GM23338 (cell line): ENCODE measurements around the gene KLF7. TPM values are rescaled to one million over a fixed set of nuclear protein-coding genes. Genes with fewer than 3 reads are reported as not detected.

Source experiments
- ATAC-seq: fragments of 200-7000 bp; cut with Tn5 transposase; 3 replicates; pipeline ENCODE4 v1.9.1; 2020
- DNase-seq: peaks from one replicate; pipeline ENCODE4 v3.0.0-alpha.2; 2015; ENCODE audit warnings: low spot score
- H2AFZ ChIP-seq: fragments of 200-600 bp; sonication (generic); 2 replicates; pipeline ENCODE4 v1.8.0; 2016; ENCODE audit warnings: antibody characterized with exemption, mild to moderate bottlenecking, moderate library complexity
- H3F3A ChIP-seq: fragments of 200-600 bp; sonication (generic); replicated peaks from 2 replicates; pipeline ENCODE4 v1.8.0; 2017; ENCODE audit warnings: antibody characterized with exemption, mixed run types, low read depth
- H3K27ac ChIP-seq: fragments of 200-600 bp; sonication (generic); 2 replicates; pipeline ENCODE4 v1.6.1; 2016; ENCODE audit warnings: low read depth
- H3K27me3 ChIP-seq: fragments of 200-600 bp; sonication (generic); 2 replicates; pipeline ENCODE4 v1.8.0; 2016; ENCODE audit warnings: mild to moderate bottlenecking, mixed run types, moderate library complexity; ENCODE audit not compliant: insufficient read depth
- H3K36me3 ChIP-seq: fragments of 200-600 bp; sonication (generic); 2 replicates; pipeline ENCODE4 v1.8.0; 2016; ENCODE audit warnings: mild to moderate bottlenecking; ENCODE audit not compliant: insufficient read depth
- H3K4me1 ChIP-seq: fragments of 200-600 bp; sonication (generic); 2 replicates; pipeline ENCODE4 v1.8.0; 2016; ENCODE audit warnings: mild to moderate bottlenecking, moderate library complexity; ENCODE audit not compliant: insufficient read depth
- H3K4me2 ChIP-seq: fragments of 200-600 bp; sonication (generic); 2 replicates; pipeline ENCODE4 v1.7.1; 2017; ENCODE audit warnings: mixed run types
- H3K4me3 ChIP-seq: fragments of 200-600 bp; sonication (generic); 2 replicates; pipeline ENCODE4 v1.6.1; 2016; ENCODE audit warnings: mixed run types
- H3K79me2 ChIP-seq: fragments of 200-600 bp; sonication (generic); replicated peaks from 2 replicates; pipeline ENCODE4 v1.8.0; 2017; ENCODE audit warnings: mild to moderate bottlenecking; ENCODE audit not compliant: insufficient read depth
- H3K9me2 ChIP-seq: fragments of 200-600 bp; sonication (generic); 2 replicates; pipeline ENCODE4 v1.8.0; 2017; ENCODE audit not compliant: insufficient read depth
- H4K20me1 ChIP-seq: fragments of 200-600 bp; sonication (generic); replicated peaks from 2 replicates; pipeline ENCODE4 v1.8.0; 2017; ENCODE audit warnings: mild to moderate bottlenecking; ENCODE audit not compliant: insufficient read depth
- H3K27ac Mint-ChIP-seq: 2 replicates; pipeline ENCODE4 v1.8.0; 2020; ENCODE audit warnings: inconsistent platforms, mild to moderate bottlenecking, moderate library complexity, mixed read lengths
- H3K27me3 Mint-ChIP-seq: 3 replicates; pipeline ENCODE4 v1.8.0; 2022; ENCODE audit warnings: low read depth, mild to moderate bottlenecking, moderate library complexity, mixed read lengths, inconsistent platforms; ENCODE audit not compliant: insufficient read depth, poor library complexity
- H3K36me3 Mint-ChIP-seq: 3 replicates; pipeline ENCODE4 v1.8.0; 2021; ENCODE audit warnings: low read depth, mild to moderate bottlenecking, inconsistent platforms, moderate library complexity, mixed read lengths
- H3K4me1 Mint-ChIP-seq: 3 replicates; pipeline ENCODE4 v1.8.0; 2020; ENCODE audit warnings: mild to moderate bottlenecking, inconsistent platforms, mixed read lengths
- H3K4me3 Mint-ChIP-seq: 3 replicates; pipeline ENCODE4 v1.8.0; 2021; ENCODE audit warnings: moderate library complexity, mild to moderate bottlenecking, inconsistent platforms, mixed read lengths
- H3K9me3 Mint-ChIP-seq: 3 replicates; pipeline ENCODE4 v1.8.0; 2020; ENCODE audit warnings: moderate library complexity, mild to moderate bottlenecking, inconsistent platforms, mixed read lengths
- EZH2 ChIP-seq: fragments of 200-600 bp; sonication (generic); IDR thresholded peaks from one replicate; pipeline ENCODE4 v1.8.0; 2017; ENCODE audit warnings: antibody characterized with exemption, mild to moderate bottlenecking, low read depth; ENCODE audit not compliant: unreplicated experiment
- NANOG ChIP-seq: IDR thresholded peaks from 2 replicates; pipeline ENCODE4 v1.6.1; 2016; ENCODE audit warnings: antibody characterized with exemption, borderline replicate concordance
- STAT1 ChIP-seq: IDR thresholded peaks from one replicate; pipeline ENCODE4 v1.6.1; 2016; ENCODE audit warnings: antibody characterized with exemption; ENCODE audit not compliant: unreplicated experiment
- ZNF331 ChIP-seq: fragments of 250-450 bp; sonication (Bioruptor Pico); IDR thresholded peaks from 2 replicates; pipeline ENCODE4 v1.5.0; 2020; ENCODE audit warnings: low read depth, mild to moderate bottlenecking, moderate library complexity
- polyA plus RNA-seq: library from polyadenylated mRNA; unstranded; fragments of >200 nt; fragmentation: Nextera tagmentation; extraction: Ambion mirVana; gene quantifications from 2 replicates; pipeline ENCODE4 v1.2.1, GENCODE V29; 2016
- total RNA-seq: library from RNA; depleted of rRNA; stranded (reverse); fragments of >200 nt; shearing (Covaris generic); gene quantifications from 2 replicates; pipeline ENCODE4 v1.2.3, GENCODE V29; 2014
- TF ChIP-seq, protein P1 (sequence below): fragments of 250-450 bp; sonication (Bioruptor Pico); IDR thresholded peaks from 2 replicates; pipeline ENCODE4 v1.5.0; 2020; ENCODE audit warnings: mild to moderate bottlenecking, moderate library complexity
- TF ChIP-seq, protein P2 (sequence below): IDR thresholded peaks from one replicate; pipeline ENCODE4 v1.6.1; 2018; ENCODE audit warnings: antibody characterized with exemption; ENCODE audit not compliant: unreplicated experiment

Gene KLF7
- total and polyA plus RNA-seq, 2 experiments from 2014 or later, result 5.7 to 15.4 TPM

DNA sequence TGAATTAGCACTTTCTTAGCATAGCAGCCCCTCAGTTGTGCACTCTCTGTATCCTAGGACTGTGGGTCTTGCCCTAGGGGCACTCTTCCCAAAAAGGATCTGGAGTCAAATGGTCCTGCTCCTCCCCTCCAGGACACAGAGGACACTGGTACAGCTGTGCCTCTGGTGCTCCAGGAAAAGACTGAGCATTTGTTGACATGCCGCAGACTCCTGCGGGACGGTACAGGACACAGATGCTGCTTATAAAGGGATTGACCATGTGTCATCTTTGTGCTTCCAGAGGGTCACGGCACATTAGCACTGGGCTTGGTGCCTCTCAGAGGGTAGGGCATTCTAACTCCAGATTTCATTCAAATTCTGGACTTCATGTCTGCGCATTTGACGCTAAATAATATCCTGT lies 110.5 kb downstream of the KLF7 start (continued):
- TF ChIP-seq, protein P1, sequence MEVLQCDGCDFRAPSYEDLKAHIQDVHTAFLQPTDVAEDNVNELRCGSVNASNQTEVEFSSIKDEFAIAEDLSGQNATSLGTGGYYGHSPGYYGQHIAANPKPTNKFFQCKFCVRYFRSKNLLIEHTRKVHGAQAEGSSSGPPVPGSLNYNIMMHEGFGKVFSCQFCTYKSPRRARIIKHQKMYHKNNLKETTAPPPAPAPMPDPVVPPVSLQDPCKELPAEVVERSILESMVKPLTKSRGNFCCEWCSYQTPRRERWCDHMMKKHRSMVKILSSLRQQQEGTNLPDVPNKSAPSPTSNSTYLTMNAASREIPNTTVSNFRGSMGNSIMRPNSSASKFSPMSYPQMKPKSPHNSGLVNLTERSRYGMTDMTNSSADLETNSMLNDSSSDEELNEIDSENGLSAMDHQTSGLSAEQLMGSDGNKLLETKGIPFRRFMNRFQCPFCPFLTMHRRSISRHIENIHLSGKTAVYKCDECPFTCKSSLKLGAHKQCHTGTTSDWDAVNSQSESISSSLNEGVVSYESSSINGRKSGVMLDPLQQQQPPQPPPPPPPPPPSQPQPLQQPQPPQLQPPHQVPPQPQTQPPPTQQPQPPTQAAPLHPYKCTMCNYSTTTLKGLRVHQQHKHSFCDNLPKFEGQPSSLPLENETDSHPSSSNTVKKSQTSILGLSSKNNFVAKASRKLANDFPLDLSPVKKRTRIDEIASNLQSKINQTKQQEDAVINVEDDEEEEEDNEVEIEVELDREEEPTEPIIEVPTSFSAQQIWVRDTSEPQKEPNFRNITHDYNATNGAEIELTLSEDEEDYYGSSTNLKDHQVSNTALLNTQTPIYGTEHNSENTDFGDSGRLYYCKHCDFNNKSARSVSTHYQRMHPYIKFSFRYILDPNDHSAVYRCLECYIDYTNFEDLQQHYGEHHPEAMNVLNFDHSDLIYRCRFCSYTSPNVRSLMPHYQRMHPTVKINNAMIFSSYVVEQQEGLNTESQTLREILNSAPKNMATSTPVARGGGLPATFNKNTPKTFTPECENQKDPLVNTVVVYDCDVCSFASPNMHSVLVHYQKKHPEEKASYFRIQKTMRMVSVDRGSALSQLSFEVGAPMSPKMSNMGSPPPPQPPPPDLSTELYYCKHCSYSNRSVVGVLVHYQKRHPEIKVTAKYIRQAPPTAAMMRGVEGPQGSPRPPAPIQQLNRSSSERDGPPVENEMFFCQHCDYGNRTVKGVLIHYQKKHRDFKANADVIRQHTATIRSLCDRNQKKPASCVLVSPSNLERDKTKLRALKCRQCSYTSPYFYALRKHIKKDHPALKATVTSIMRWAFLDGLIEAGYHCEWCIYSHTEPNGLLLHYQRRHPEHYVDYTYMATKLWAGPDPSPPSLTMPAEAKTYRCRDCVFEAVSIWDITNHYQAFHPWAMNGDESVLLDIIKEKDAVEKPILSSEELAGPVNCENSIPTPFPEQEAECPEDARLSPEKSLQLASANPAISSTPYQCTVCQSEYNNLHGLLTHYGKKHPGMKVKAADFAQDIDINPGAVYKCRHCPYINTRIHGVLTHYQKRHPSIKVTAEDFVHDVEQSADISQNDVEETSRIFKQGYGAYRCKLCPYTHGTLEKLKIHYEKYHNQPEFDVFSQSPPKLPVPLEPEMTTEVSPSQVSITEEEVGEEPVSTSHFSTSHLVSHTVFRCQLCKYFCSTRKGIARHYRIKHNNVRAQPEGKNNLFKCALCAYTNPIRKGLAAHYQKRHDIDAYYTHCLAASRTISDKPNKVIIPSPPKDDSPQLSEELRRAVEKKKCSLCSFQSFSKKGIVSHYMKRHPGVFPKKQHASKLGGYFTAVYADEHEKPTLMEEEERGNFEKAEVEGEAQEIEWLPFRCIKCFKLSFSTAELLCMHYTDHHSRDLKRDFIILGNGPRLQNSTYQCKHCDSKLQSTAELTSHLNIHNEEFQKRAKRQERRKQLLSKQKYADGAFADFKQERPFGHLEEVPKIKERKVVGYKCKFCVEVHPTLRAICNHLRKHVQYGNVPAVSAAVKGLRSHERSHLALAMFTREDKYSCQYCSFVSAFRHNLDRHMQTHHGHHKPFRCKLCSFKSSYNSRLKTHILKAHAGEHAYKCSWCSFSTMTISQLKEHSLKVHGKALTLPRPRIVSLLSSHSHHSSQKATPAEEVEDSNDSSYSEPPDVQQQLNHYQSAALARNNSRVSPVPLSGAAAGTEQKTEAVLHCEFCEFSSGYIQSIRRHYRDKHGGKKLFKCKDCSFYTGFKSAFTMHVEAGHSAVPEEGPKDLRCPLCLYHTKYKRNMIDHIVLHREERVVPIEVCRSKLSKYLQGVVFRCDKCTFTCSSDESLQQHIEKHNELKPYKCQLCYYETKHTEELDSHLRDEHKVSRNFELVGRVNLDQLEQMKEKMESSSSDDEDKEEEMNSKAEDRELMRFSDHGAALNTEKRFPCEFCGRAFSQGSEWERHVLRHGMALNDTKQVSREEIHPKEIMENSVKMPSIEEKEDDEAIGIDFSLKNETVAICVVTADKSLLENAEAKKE (CRISPR knock-in tag), result no peak

DNA sequence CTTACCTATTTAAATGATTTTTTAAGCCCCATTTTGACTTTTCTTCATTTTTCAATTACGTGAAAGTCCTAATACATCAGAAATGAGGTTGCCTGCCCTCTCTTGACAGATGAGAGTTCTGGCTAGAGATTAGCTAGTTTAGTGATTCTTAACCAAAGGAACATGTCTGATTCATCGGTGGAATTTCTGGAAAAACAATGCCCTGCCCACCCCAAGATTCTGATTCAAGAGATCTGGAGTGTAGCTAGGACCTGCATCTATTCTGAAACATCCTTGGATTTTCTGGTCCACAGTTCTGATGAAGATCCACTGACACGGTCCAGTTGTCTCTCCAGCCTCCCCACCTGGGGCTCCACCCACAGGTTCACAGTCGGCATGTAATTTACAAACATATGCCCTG lies 111.2 kb downstream of the KLF7 start:
- ATAC-seq, result no peak
- peak overlapping the region; percentile 96; the same call in 1 of the 2 replicates for H2AFZ ChIP-seq
- TF ChIP-seq EZH2 (no peak), ZNF331 (CRISPR knock-in tag) (no peak), STAT1 (no peak), NANOG (no peak)
- TF ChIP-seq, protein P2, sequence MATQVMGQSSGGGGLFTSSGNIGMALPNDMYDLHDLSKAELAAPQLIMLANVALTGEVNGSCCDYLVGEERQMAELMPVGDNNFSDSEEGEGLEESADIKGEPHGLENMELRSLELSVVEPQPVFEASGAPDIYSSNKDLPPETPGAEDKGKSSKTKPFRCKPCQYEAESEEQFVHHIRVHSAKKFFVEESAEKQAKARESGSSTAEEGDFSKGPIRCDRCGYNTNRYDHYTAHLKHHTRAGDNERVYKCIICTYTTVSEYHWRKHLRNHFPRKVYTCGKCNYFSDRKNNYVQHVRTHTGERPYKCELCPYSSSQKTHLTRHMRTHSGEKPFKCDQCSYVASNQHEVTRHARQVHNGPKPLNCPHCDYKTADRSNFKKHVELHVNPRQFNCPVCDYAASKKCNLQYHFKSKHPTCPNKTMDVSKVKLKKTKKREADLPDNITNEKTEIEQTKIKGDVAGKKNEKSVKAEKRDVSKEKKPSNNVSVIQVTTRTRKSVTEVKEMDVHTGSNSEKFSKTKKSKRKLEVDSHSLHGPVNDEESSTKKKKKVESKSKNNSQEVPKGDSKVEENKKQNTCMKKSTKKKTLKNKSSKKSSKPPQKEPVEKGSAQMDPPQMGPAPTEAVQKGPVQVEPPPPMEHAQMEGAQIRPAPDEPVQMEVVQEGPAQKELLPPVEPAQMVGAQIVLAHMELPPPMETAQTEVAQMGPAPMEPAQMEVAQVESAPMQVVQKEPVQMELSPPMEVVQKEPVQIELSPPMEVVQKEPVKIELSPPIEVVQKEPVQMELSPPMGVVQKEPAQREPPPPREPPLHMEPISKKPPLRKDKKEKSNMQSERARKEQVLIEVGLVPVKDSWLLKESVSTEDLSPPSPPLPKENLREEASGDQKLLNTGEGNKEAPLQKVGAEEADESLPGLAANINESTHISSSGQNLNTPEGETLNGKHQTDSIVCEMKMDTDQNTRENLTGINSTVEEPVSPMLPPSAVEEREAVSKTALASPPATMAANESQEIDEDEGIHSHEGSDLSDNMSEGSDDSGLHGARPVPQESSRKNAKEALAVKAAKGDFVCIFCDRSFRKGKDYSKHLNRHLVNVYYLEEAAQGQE, result no peak
- TF ChIP-seq, protein P1 (CRISPR knock-in tag), result no peak

More for the DNA sequence above, 111.2 kb downstream of the KLF7 start:
- no peaks in the 10 kb centered on the region for H4K20me1 ChIP-seq
- Mint-ChIP-seq H3K4me1 (peaks cover 7% of the 10 kb centered on the region), H3K27me3 (peaks cover 2% of the 10 kb centered on the region), H3K9me3 (no peaks in the 10 kb centered on the region), H3K4me3 (no peak overlapping the region), H3K36me3 (no peaks in the 10 kb centered on the region; the same call in 2 of the 3 replicates), H3K27ac (no peak overlapping the region)
- no peaks in the 10 kb centered on the region for H3F3A ChIP-seq
- no peaks in the 10 kb centered on the region for H3K36me3 ChIP-seq
- no peak for DNase-seq
- peaks cover 5% of the 10 kb centered on the region; the same call in 1 of the 2 replicates for H3K9me2 ChIP-seq
- H3K79me2 ChIP-seq, result no peaks in the 10 kb centered on the region
- H3K27ac ChIP-seq, result no peak overlapping the region
- no peak overlapping the region for H3K4me3 ChIP-seq
- H3K4me2 ChIP-seq, result no peak overlapping the region
- H3K4me1 ChIP-seq, result peaks cover 5% of the 10 kb centered on the region
- no peaks in the 10 kb centered on the region for H3K27me3 ChIP-seq
